ENCODE data around the gene ARF3. TPM values are rescaled to one million over a fixed set of nuclear protein-coding genes. Genes with fewer than 3 reads are reported as not detected.

ARF3 gene
- total and polyA plus RNA-seq, 2 donors (not counting 1 experiment from before 2014, with no cell fraction given): 31.7 to 77.5 TPM

DNA sequence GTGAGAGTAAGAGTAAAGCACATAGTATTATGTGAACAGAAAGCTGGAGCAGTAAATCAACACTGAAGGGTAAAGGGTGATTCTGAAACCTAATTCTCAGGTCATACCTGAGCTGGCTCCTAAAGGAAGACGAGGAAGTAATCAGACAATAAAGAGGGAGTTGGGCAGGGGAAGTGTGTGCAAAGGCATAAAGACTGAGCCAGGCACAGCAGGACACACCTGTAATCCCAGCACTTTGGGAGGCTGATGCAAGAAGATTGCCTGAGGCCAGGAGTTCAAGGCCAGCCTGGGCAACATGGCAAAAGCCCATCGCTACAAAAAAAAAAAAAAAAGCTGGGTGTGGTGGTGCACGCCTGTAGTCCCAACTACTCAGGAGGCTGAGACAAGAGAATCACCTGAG is 9.6 kb downstream of the ARF3 start:
- H3K4me3 Mint-ChIP-seq: no peak overlapping the region
- no peak overlapping the region for H2AFZ ChIP-seq (ENCODE audit: insufficient read depth, low read depth, low read length, poor library complexity, severe bottlenecking)
- WGBS (ENCODE audit: insufficient coverage): 97% methylated on average over 3 of the region's 3 CpGs
- TF ChIP-seq EZH2 (IDR thresholded peaks at IDR 0.05; ENCODE audit: borderline replicate concordance, insufficient read depth, low read depth, low read length, poor library complexity, severe bottlenecking): no peak
- TF ChIP-seq, protein P1, sequence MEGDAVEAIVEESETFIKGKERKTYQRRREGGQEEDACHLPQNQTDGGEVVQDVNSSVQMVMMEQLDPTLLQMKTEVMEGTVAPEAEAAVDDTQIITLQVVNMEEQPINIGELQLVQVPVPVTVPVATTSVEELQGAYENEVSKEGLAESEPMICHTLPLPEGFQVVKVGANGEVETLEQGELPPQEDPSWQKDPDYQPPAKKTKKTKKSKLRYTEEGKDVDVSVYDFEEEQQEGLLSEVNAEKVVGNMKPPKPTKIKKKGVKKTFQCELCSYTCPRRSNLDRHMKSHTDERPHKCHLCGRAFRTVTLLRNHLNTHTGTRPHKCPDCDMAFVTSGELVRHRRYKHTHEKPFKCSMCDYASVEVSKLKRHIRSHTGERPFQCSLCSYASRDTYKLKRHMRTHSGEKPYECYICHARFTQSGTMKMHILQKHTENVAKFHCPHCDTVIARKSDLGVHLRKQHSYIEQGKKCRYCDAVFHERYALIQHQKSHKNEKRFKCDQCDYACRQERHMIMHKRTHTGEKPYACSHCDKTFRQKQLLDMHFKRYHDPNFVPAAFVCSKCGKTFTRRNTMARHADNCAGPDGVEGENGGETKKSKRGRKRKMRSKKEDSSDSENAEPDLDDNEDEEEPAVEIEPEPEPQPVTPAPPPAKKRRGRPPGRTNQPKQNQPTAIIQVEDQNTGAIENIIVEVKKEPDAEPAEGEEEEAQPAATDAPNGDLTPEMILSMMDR (IDR thresholded peaks at IDR 0.05): no peak
- peaks cover 63% of the 10 kb centered on the region for H4K20me1 ChIP-seq (ENCODE audit: control insufficient read depth, insufficient read depth, low read length, poor library complexity, severe bottlenecking)
- H3K9ac ChIP-seq (ENCODE audit: low read length): no peak overlapping the region
- peaks cover 7 to 8% of the 10 kb centered on the region in 2 experiments for H3K36me3 ChIP-seq (replicated peaks in 1 of 2; ENCODE audit: control extremely low read depth in 1 of 2, control insufficient read depth in 1 of 2, extremely low read depth in 1 of 2, insufficient read depth in 2 of 2, low read length in 1 of 2)
- no peak overlapping the region for H3K4me3 ChIP-seq (ENCODE audit: control extremely low read depth in 1 of 5, extremely low read depth in 1 of 5, insufficient read depth in 1 of 5, low read depth in 2 of 5, low read length in 4 of 5)
- no peaks in the 10 kb centered on the region for H3K27me3 ChIP-seq (replicated peaks in 1 of 4; ENCODE audit: control extremely low read depth in 1 of 4, control insufficient read depth in 3 of 4, insufficient read depth in 4 of 4, low read length in 3 of 4)
- H3K27ac Mint-ChIP-seq: no peak overlapping the region
- H3K27ac ChIP-seq (ENCODE audit: low read length in 2 of 2): no peak overlapping the region
- POLR2A ChIA-PET: no interaction called here
- intact Hi-C loops (cut with micrococcal nuclease): no loop called here
- ATAC-seq (ENCODE audit: low read depth) (no peak), DNase-seq (no peak)
- peaks cover 9% of the 10 kb centered on the region for H3K4me1 Mint-ChIP-seq
- H3K9me3 ChIP-seq (ENCODE audit: control extremely low read depth in 1 of 3, control insufficient read depth in 2 of 3, insufficient read depth in 1 of 3, low read length in 2 of 3): no peaks in the 10 kb centered on the region
- no peaks in the 10 kb centered on the region for H3K27me3 Mint-ChIP-seq
- no peaks in the 10 kb centered on the region for H3K4me1 ChIP-seq (ENCODE audit: control insufficient read depth in 2 of 2, insufficient read depth in 2 of 2, low read length in 2 of 2)
- peaks cover 62% of the 10 kb centered on the region for H3K79me2 ChIP-seq (ENCODE audit: control insufficient read depth, insufficient read depth, low read length)
- CTCF ChIA-PET: interaction anchor here (1.4 kb wide), 1 partner anchor 12 kb away, joined by 11 read pairs; no protein-coding TSS in a partner anchor
- H3K4me2 ChIP-seq (replicated peaks; ENCODE audit: low read depth, low read length, poor library complexity, severe bottlenecking): no peak overlapping the region
- no peaks in the 10 kb centered on the region for H3K9me3 Mint-ChIP-seq (ENCODE audit: insufficient read depth)

DNA sequence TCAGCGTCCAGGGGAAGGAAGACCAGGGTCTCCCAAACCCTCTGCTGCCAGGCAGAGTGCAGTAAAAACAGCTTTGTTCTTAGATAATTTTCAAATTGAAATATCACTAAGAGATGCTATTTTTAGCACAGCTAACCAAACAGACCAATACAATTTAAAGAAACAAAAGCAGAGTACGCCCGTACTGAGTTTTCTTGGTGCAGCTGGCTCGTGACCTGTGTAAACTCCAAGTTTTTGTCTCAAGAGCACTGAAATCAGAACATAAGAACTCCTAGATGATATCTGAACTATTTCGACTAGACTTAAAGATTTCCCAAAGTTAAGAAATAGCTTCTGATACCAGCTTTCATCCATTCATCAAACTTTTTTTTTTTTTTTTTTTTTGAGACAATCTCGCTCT is 10.3 kb downstream of the ARF3 start:
- H3K27ac Mint-ChIP-seq: no peak overlapping the region
- H3K4me1 ChIP-seq (ENCODE audit: control insufficient read depth in 2 of 2, insufficient read depth in 2 of 2, low read length in 2 of 2): no peaks in the 10 kb centered on the region
- WGBS (ENCODE audit: insufficient coverage): 95% methylated on average over 5 of the region's 6 CpGs
- H3K27ac ChIP-seq (ENCODE audit: low read length in 2 of 2): no peak overlapping the region
- no peak overlapping the region for H3K4me3 ChIP-seq (ENCODE audit: control extremely low read depth in 1 of 5, extremely low read depth in 1 of 5, insufficient read depth in 1 of 5, low read depth in 2 of 5, low read length in 4 of 5)
- H3K79me2 ChIP-seq (ENCODE audit: control insufficient read depth, insufficient read depth, low read length): peaks cover 59% of the 10 kb centered on the region
- intact Hi-C loops (cut with micrococcal nuclease): no loop called here
- ChIA-PET CTCF (interaction anchor here (1.4 kb wide), 1 partner anchor 11 kb away, joined by 11 read pairs; no protein-coding TSS in a partner anchor), POLR2A (no interaction called here)
- no peak for TF ChIP-seq EZH2 (IDR thresholded peaks at IDR 0.05; ENCODE audit: borderline replicate concordance, insufficient read depth, low read depth, low read length, poor library complexity, severe bottlenecking)
- no peak for ATAC-seq (ENCODE audit: low read depth)
- H3K9me3 Mint-ChIP-seq (ENCODE audit: insufficient read depth): no peaks in the 10 kb centered on the region
- H3K27me3 ChIP-seq (replicated peaks in 1 of 4; ENCODE audit: control extremely low read depth in 1 of 4, control insufficient read depth in 3 of 4, insufficient read depth in 4 of 4, low read length in 3 of 4): no peaks in the 10 kb centered on the region
- H3K4me3 Mint-ChIP-seq: no peak overlapping the region
- no peak overlapping the region for H3K9ac ChIP-seq (ENCODE audit: low read length)
- H3K4me1 Mint-ChIP-seq: peaks cover 5% of the 10 kb centered on the region
- peaks cover 55% of the 10 kb centered on the region for H4K20me1 ChIP-seq (ENCODE audit: control insufficient read depth, insufficient read depth, low read length, poor library complexity, severe bottlenecking)
- peaks cover 2 to 6% of the 10 kb centered on the region in 2 experiments for H3K36me3 ChIP-seq (replicated peaks in 1 of 2; ENCODE audit: control extremely low read depth in 1 of 2, control insufficient read depth in 1 of 2, extremely low read depth in 1 of 2, insufficient read depth in 2 of 2, low read length in 1 of 2)
- H3K27me3 Mint-ChIP-seq: no peaks in the 10 kb centered on the region
- no peak overlapping the region for H3K4me2 ChIP-seq (replicated peaks; ENCODE audit: low read depth, low read length, poor library complexity, severe bottlenecking)
- no peak overlapping the region for H2AFZ ChIP-seq (ENCODE audit: insufficient read depth, low read depth, low read length, poor library complexity, severe bottlenecking)
- DNase-seq: no peak
- no peaks in the 10 kb centered on the region for H3K9me3 ChIP-seq (ENCODE audit: control extremely low read depth in 1 of 3, control insufficient read depth in 2 of 3, insufficient read depth in 1 of 3, low read length in 2 of 3)
